ENCODE measurements around the gene SCYL1.

DNA sequence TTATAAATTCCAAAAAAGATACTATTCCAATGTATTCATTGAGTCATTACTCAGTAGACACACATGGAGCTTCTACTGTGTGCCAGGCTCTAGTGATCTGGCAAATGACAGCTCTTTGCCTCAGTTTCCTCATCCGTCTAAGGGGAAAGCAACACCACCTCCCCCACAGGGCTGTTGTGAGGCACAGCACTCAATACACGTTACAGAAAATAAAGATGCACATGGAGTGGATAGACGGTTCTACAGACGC is 32.6 kb upstream of the SCYL1 start:
- TF ChIP-seq, protein P1, sequence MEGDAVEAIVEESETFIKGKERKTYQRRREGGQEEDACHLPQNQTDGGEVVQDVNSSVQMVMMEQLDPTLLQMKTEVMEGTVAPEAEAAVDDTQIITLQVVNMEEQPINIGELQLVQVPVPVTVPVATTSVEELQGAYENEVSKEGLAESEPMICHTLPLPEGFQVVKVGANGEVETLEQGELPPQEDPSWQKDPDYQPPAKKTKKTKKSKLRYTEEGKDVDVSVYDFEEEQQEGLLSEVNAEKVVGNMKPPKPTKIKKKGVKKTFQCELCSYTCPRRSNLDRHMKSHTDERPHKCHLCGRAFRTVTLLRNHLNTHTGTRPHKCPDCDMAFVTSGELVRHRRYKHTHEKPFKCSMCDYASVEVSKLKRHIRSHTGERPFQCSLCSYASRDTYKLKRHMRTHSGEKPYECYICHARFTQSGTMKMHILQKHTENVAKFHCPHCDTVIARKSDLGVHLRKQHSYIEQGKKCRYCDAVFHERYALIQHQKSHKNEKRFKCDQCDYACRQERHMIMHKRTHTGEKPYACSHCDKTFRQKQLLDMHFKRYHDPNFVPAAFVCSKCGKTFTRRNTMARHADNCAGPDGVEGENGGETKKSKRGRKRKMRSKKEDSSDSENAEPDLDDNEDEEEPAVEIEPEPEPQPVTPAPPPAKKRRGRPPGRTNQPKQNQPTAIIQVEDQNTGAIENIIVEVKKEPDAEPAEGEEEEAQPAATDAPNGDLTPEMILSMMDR (IDR thresholded peaks at IDR 0.05; ENCODE audit: poor library complexity): no peak
- TF ChIP-seq EZH2phosphoT487 (IDR thresholded peaks at IDR 0.05; ENCODE audit: low read depth, severe bottlenecking, unreplicated experiment): no peak
- TF ChIP-seq EZH2 (IDR thresholded peaks at IDR 0.05; ENCODE audit: borderline replicate concordance): no peak

Measured in hepatocyte (in vitro differentiated cells).